GM21367 (cell line): ENCODE measurements around the gene USO1.
"Not testable (repeated sequence)": the region's sequence is repeated elsewhere in the genome, so short reads cannot be mapped to it uniquely, and the experiment has no call there.

Source experiments
- ATAC-seq: cut with Tn5 transposase; IDR thresholded peaks from one replicate; pipeline ENCODE4 v1.9.1; 2021; ENCODE audit not compliant: unreplicated experiment

USO1 gene

GRCh38 chr4:75752637-75753036 is 28.3 kb downstream of the USO1 start:
- no peak for ATAC-seq

- ATAC-seq: no peak
Observed at GRCh38 chr4:75769036-75769435, 44.7 kb downstream of the USO1 start.

- ATAC-seq: no peak
Observed at GRCh38 chr4:75771607-75772006, 47.2 kb downstream of the USO1 start.

- ATAC-seq: no peak
Observed at GRCh38 chr4:75777589-75777988, 53.2 kb downstream of the USO1 start.

- ATAC-seq: no peak
Observed at GRCh38 chr4:75779105-75779757, 54.9 kb downstream of the USO1 start.

- no peak for ATAC-seq
Observed at GRCh38 chr4:75781305-75781704, 56.9 kb downstream of the USO1 start.

- no peak for ATAC-seq
Observed at GRCh38 chr4:75786526-75786925, 62.1 kb downstream of the USO1 start.

GRCh38 chr4:75786938-75787337 is 62.6 kb downstream of the USO1 start:
- no peak for ATAC-seq

- no peak for ATAC-seq
Observed at GRCh38 chr4:75790024-75790423, 65.6 kb downstream of the USO1 start.

- no peak for ATAC-seq
Observed at GRCh38 chr4:75800972-75801371, 76.6 kb downstream of the USO1 start.

GRCh38 chr4:75806035-75806434 is 81.7 kb downstream of the USO1 start:
- ATAC-seq: not testable (repeated sequence)

GRCh38 chr4:75817901-75818300 is 93.5 kb downstream of the USO1 start:
- no peak for ATAC-seq

- ATAC-seq: no peak
Observed at GRCh38 chr4:75819121-75819520, 94.7 kb downstream of the USO1 start.

GRCh38 chr4:75820197-75820596 is 95.8 kb downstream of the USO1 start:
- ATAC-seq: no peak

- ATAC-seq: no peak
Observed at GRCh38 chr4:75820676-75821075, 96.3 kb downstream of the USO1 start.

GRCh38 chr4:75821216-75821615 is 96.8 kb downstream of the USO1 start:
- ATAC-seq: no peak

GRCh38 chr4:75821966-75822365 is 97.6 kb downstream of the USO1 start:
- ATAC-seq: no peak

- no peak for ATAC-seq
Observed at GRCh38 chr4:75822416-75822815, 98.0 kb downstream of the USO1 start.

GRCh38 chr4:75823812-75824211 is 99.4 kb downstream of the USO1 start:
- ATAC-seq: no peak

- ATAC-seq: no peak
Observed at GRCh38 chr4:75830906-75831305, 106.5 kb downstream of the USO1 start.

- no peak for ATAC-seq
Observed at GRCh38 chr4:75831856-75832405, 107.6 kb downstream of the USO1 start.

- ATAC-seq: no peak
Observed at GRCh38 chr4:75834095-75834771, 109.9 kb downstream of the USO1 start.

GRCh38 chr4:75834772-75835154 is 110.4 kb downstream of the USO1 start:
- no peak for ATAC-seq
